ENCODE measurements around the gene CORO1C. TPM values are rescaled to one million over a fixed set of nuclear protein-coding genes. Genes with fewer than 3 reads are reported as not detected.

CORO1C gene
- total RNA-seq, 1 experiment from 2014 or later = 138 TPM

- intact Hi-C loops (cut with micrococcal nuclease) = loop anchor here (1.0 to 5.0 kb wide), 5 partner anchors 68 to 428 kb away; partner anchors contain the start of genes ALKBH2 and CORO1C
- no peaks in the 10 kb centered on the region for H3K36me3 ChIP-seq (ENCODE audit: control insufficient read depth in 1 of 2, insufficient read depth in 2 of 2, low read length in 2 of 2)
- H3K9me2 ChIP-seq (ENCODE audit: insufficient read depth) = no peaks in the 10 kb centered on the region
- no peaks in the 10 kb centered on the region for H3K27me3 ChIP-seq (ENCODE audit: insufficient read depth, low read length)
- peak; percentile 36; the same call in 1 of the 2 replicates for TF ChIP-seq SP1 (IDR thresholded peaks at IDR 0.05; ENCODE audit: low read depth)
- TF ChIP-seq RAD21 (IDR thresholded peaks at IDR 0.05; ENCODE audit: low read depth) = peak; percentile 99
- no peak for TF ChIP-seq MAX (IDR thresholded peaks at IDR 0.05)
- TF ChIP-seq POLR2A (IDR thresholded peaks at IDR 0.05; ENCODE audit: borderline replicate concordance, extremely low read depth, insufficient read depth, insufficient read length) = no peak
- TF ChIP-seq SRF (IDR thresholded peaks at IDR 0.05; ENCODE audit: low read depth) = 0 out of 2 replicates have a peak, but pooled peaks have one; percentile 25
- peak; percentile 41 for TF ChIP-seq FOSL1 (IDR thresholded peaks at IDR 0.05; ENCODE audit: low read depth)
- peak; percentile 27; the same call in 1 of the 2 replicates for TF ChIP-seq CBX3 (IDR thresholded peaks at IDR 0.05; ENCODE audit: low read depth)
- TF ChIP-seq YY1 (IDR thresholded peaks at IDR 0.05; ENCODE audit: extremely low read depth, insufficient replicate concordance, low read depth, low read length) = no peak
- no peak for TF ChIP-seq TCF7L2 (IDR thresholded peaks at IDR 0.05; ENCODE audit: borderline replicate concordance, extremely low read depth, insufficient read depth, insufficient read length)
- peak; percentile 84 for TF ChIP-seq CEBPB (IDR thresholded peaks at IDR 0.05; ENCODE audit: low read depth)
- no peak for TF ChIP-seq SIN3A (IDR thresholded peaks at IDR 0.05; ENCODE audit: low read depth)
- no peak for TF ChIP-seq EGR1 (IDR thresholded peaks at IDR 0.05; ENCODE audit: low read depth)
- peak; percentile 24 for TF ChIP-seq JUND (IDR thresholded peaks at IDR 0.05)
- no peak for TF ChIP-seq EZH2phosphoT487 (IDR thresholded peaks at IDR 0.05; ENCODE audit: borderline replicate concordance)
- no peak for TF ChIP-seq ATF3 (IDR thresholded peaks at IDR 0.05)
- TF ChIP-seq, protein P1, sequence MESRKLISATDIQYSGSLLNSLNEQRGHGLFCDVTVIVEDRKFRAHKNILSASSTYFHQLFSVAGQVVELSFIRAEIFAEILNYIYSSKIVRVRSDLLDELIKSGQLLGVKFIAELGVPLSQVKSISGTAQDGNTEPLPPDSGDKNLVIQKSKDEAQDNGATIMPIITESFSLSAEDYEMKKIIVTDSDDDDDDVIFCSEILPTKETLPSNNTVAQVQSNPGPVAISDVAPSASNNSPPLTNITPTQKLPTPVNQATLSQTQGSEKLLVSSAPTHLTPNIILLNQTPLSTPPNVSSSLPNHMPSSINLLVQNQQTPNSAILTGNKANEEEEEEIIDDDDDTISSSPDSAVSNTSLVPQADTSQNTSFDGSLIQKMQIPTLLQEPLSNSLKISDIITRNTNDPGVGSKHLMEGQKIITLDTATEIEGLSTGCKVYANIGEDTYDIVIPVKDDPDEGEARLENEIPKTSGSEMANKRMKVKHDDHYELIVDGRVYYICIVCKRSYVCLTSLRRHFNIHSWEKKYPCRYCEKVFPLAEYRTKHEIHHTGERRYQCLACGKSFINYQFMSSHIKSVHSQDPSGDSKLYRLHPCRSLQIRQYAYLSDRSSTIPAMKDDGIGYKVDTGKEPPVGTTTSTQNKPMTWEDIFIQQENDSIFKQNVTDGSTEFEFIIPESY (IDR thresholded peaks at IDR 0.05; ENCODE audit: extremely low read depth, insufficient replicate concordance, low read length) = no peak
- peak; percentile 87 to 94 (median 90) for TF ChIP-seq CTCF (IDR thresholded peaks at IDR 0.05 in 2 of 3, conservative IDR thresholded peaks at IDR 0.05 in 1 of 3; ENCODE audit: borderline replicate concordance in 1 of 3, insufficient read depth in 1 of 3, low read depth in 2 of 3, low read length in 2 of 3)
- ChIA-PET CTCF (interaction anchor here (0.7 to 2.2 kb wide), 16 partner anchors 10 to 286 kb away, joined by 3 to 54 read pairs (median 4); no protein-coding TSS in a partner anchor), POLR2A (no interaction called here), RAD21 (ENCODE audit: low non-redundant PET in 1 of 2, low total read pairs in 2 of 2, uncharacterized antibody in 2 of 2, unreplicated experiment in 2 of 2) (interaction anchor here (0.6 to 1.7 kb wide), 6 partner anchors 60 to 185 kb away, joined by 3 to 7 read pairs (median 4); no protein-coding TSS in a partner anchor)
- no peak overlapping the region for H3K4me3 ChIP-seq (replicated peaks in 1 of 2; ENCODE audit: low read depth in 1 of 2, low read length in 2 of 2)
- no peak overlapping the region for H2AFZ ChIP-seq (ENCODE audit: low read depth, low read length, poor library complexity, severe bottlenecking)
- H4K20me1 ChIP-seq (ENCODE audit: insufficient read depth) = no peaks in the 10 kb centered on the region
- DNase-seq (ENCODE audit: low read depth, low spot score) = peak; percentile 87
- H3K79me2 ChIP-seq (ENCODE audit: insufficient read depth, low read length) = peaks cover 35% of the 10 kb centered on the region
- BruUV-seq (replicated peaks) = no TSS peak
- peaks cover 8 to 20% of the 10 kb centered on the region in 2 experiments for H3K4me1 ChIP-seq (ENCODE audit: control insufficient read depth in 1 of 2, insufficient read depth in 2 of 2, low read length in 2 of 2)
- H3K9me3 ChIP-seq (ENCODE audit: control insufficient read depth in 1 of 2, insufficient read depth in 1 of 2, low read depth in 1 of 2, low read length in 2 of 2) = no peaks in the 10 kb centered on the region
- ATAC-seq = peak; percentile 99
- peak overlapping the region; percentile 15; the same call in 1 of the 2 replicates for H3K27ac ChIP-seq (ENCODE audit: low read depth, low read length)
- H3K9ac ChIP-seq (ENCODE audit: low read length) = peak overlapping the region; percentile 19; the same call in 1 of the 2 replicates
- peak overlapping the region; percentile 46 for H3K4me2 ChIP-seq (ENCODE audit: low read length)
These were observed 66.7 kb downstream of the CORO1C start for GRCh38 chr12:108664338-108665258.

Measured in HCT116 (cell line).